Measurements from ENCODE around the gene KIF25.

The KIF25 gene

DNA sequence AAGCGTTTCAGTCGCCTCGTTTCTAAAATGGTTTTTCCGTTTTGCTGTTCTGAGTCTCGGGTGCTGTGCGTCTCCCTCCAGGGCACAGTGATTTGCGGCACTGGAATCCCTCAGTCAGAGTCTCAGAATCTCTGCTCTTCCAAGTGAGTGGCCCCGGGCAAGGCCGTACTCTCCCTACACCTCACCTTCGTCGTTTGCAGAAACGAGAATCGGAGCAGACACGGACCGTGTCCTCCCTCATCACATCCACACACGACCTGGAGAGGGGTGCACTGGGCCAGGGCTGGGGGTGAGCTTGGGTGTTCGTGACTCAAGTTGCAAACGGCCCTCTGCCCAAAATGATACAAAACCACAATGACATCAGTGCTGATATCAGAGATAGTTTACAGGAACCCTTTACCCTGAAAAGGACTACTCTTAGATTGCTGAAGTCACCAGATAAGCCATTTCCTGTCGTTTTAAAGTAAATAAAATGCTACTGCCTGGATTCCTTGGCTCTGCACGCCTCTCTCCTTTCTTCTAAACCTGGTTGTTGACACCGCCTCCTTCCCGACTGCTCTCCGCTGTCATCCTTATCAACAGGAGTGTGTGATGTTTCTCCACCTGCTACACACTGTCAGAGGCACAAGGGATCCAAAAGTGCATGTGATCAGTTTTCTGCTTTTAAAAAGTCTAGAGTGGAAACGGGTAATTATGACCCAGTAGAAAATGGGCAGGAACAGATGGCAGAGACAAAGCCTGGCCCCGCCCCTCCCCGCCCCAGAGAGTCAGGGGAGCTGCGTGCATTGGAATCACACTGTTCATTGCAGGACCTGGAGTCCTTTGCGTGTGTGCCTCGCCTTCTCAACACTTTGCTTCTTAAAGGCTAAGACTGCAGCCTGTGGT is 38.4 kb downstream of the KIF25 start:
- no peak for TF ChIP-seq POLR2A (IDR thresholded peaks at IDR 0.05; ENCODE audit: extremely low read depth, insufficient read length)
- TF ChIP-seq MYC (IDR thresholded peaks at IDR 0.05; ENCODE audit: low read depth, low read length) = no peak
- TF ChIP-seq, protein P1, sequence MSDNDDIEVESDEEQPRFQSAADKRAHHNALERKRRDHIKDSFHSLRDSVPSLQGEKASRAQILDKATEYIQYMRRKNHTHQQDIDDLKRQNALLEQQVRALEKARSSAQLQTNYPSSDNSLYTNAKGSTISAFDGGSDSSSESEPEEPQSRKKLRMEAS (IDR thresholded peaks at IDR 0.05; ENCODE audit: low read depth, low read length) = no peak
- TF ChIP-seq, protein P2, sequence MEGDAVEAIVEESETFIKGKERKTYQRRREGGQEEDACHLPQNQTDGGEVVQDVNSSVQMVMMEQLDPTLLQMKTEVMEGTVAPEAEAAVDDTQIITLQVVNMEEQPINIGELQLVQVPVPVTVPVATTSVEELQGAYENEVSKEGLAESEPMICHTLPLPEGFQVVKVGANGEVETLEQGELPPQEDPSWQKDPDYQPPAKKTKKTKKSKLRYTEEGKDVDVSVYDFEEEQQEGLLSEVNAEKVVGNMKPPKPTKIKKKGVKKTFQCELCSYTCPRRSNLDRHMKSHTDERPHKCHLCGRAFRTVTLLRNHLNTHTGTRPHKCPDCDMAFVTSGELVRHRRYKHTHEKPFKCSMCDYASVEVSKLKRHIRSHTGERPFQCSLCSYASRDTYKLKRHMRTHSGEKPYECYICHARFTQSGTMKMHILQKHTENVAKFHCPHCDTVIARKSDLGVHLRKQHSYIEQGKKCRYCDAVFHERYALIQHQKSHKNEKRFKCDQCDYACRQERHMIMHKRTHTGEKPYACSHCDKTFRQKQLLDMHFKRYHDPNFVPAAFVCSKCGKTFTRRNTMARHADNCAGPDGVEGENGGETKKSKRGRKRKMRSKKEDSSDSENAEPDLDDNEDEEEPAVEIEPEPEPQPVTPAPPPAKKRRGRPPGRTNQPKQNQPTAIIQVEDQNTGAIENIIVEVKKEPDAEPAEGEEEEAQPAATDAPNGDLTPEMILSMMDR (IDR thresholded peaks at IDR 0.05; ENCODE audit: low read depth, low read length) = no peak
- no peak overlapping the region for H3K4me3 ChIP-seq (ENCODE audit: low read depth, low read length)
- no peak for DNase-seq (ENCODE audit: low read depth)

DNA sequence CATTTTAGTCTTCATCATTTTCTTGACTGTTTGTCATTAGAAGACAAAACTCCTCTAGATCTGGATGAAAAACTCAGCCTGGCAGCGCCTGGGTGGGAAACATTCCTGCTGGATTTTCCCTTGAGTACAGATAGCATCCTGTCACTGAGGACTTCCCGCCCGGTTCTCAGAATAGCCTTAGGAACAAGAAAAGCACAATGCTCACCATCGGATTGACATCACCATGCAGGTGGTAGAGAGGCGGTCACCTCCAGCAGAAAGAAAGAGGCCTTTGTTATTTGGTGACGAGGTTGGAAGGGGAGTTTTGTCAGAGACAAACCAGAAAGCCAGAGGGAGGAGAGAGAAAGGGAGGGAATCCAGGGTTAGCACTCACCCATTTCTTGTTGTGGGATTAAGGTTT is 39.8 kb downstream of the KIF25 start:
- TF ChIP-seq, protein P1 (IDR thresholded peaks at IDR 0.05; ENCODE audit: low read depth, low read length) = no peak
- TF ChIP-seq POLR2A (IDR thresholded peaks at IDR 0.05; ENCODE audit: extremely low read depth, insufficient read length) = no peak
- TF ChIP-seq, protein P2 (IDR thresholded peaks at IDR 0.05; ENCODE audit: low read depth, low read length) = no peak
- TF ChIP-seq MYC (IDR thresholded peaks at IDR 0.05; ENCODE audit: low read depth, low read length) = no peak
- no peak overlapping the region for H3K4me3 ChIP-seq (ENCODE audit: low read depth, low read length)
- no peak for DNase-seq (ENCODE audit: low read depth)

DNA sequence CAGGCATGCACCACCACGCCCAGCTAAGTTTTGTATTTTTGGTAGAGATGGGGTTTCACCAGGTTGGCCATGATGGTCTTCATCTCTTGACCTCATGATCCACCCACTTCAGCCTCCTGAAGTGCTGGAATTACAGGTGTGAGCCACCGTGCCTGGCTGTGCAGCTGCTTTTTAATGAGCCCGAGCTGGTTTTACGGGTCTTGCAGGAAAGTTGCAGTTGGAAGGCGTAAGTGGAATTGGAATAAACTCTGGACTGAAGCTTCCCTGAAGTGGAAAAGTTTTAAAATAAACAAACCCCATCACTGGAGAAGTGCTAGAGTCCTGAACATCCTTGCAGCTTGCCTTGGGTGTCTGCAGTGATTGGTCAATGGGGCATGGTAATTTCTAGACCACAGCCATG is 40.4 kb downstream of the KIF25 start:
- H3K4me3 ChIP-seq (ENCODE audit: low read depth, low read length) = no peak overlapping the region
- TF ChIP-seq MYC (IDR thresholded peaks at IDR 0.05; ENCODE audit: low read depth, low read length) (no peak), POLR2A (IDR thresholded peaks at IDR 0.05; ENCODE audit: extremely low read depth, insufficient read length) (no peak)
- TF ChIP-seq, protein P1 (IDR thresholded peaks at IDR 0.05; ENCODE audit: low read depth, low read length) = no peak
- TF ChIP-seq, protein P2 (IDR thresholded peaks at IDR 0.05; ENCODE audit: low read depth, low read length) = no peak
- DNase-seq (ENCODE audit: low read depth) = no peak

DNA sequence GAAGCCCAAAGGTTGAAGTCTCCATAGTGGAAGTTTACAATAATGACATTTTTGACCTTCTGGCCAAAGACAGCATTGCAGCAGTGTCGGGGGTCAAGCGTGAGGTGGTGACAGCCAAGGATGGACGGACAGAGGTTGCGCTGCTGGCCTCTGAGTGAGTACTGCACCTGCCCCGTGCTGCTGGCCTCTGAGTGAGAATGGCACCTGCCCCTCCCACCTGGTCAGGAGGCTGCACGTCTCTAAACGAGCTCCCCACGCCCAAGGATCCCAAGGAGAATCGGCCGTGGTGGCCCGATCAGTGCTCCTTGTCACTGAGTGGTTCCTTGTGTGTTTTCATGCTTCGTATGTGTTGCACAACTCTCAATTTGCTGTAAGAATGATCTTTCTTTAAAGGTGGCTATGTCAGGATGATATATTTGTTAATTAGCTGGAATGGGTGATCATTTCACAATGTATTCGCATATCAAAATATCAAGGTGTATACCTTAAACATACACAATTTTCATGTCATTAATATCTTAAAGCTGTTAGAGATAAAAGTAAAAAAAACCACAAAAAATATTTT is 41.2 kb downstream of the KIF25 start:
- TF ChIP-seq, protein P1 (IDR thresholded peaks at IDR 0.05; ENCODE audit: low read depth, low read length) = no peak
- TF ChIP-seq, protein P2 (IDR thresholded peaks at IDR 0.05; ENCODE audit: low read depth, low read length) = no peak
- TF ChIP-seq MYC (IDR thresholded peaks at IDR 0.05; ENCODE audit: low read depth, low read length) (no peak), POLR2A (IDR thresholded peaks at IDR 0.05; ENCODE audit: extremely low read depth, insufficient read length) (no peak)
- no peak for DNase-seq (ENCODE audit: low read depth)
- no peak overlapping the region for H3K4me3 ChIP-seq (ENCODE audit: low read depth, low read length)

DNA sequence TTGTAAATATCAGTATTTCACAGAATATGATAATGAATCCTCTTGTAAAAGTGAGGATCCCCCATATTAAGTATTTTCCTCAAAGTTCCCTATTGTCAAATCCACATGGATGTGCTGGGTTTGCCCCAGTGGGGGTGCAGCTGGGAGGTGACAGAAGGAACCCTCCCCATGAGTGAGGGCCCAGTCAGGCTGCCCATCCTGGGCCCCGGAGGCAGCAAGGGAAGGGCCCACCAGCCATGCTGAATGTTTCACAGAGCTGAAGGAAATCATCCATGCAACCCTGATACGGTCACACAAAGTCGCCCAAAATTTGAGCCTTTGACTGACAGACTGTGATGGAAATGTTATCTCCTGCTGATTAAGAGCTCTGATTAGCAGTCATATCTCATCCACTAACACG is 41.8 kb downstream of the KIF25 start:
- DNase-seq (ENCODE audit: low read depth) = no peak
- TF ChIP-seq, protein P1 (IDR thresholded peaks at IDR 0.05; ENCODE audit: low read depth, low read length) = no peak
- TF ChIP-seq, protein P2 (IDR thresholded peaks at IDR 0.05; ENCODE audit: low read depth, low read length) = no peak
- TF ChIP-seq MYC (IDR thresholded peaks at IDR 0.05; ENCODE audit: low read depth, low read length) = no peak
- TF ChIP-seq POLR2A (IDR thresholded peaks at IDR 0.05; ENCODE audit: extremely low read depth, insufficient read length) = no peak
- no peak overlapping the region for H3K4me3 ChIP-seq (ENCODE audit: low read depth, low read length)
